Hepatic stellate cell (primary cell): ENCODE data around the gene CLEC4G.

ENCODE experiments used
- DNase-seq: peaks from one replicate; pipeline ENCODE4 v3.0.0; 2011; ENCODE audit warnings: low spot score

Gene CLEC4G

DNA sequence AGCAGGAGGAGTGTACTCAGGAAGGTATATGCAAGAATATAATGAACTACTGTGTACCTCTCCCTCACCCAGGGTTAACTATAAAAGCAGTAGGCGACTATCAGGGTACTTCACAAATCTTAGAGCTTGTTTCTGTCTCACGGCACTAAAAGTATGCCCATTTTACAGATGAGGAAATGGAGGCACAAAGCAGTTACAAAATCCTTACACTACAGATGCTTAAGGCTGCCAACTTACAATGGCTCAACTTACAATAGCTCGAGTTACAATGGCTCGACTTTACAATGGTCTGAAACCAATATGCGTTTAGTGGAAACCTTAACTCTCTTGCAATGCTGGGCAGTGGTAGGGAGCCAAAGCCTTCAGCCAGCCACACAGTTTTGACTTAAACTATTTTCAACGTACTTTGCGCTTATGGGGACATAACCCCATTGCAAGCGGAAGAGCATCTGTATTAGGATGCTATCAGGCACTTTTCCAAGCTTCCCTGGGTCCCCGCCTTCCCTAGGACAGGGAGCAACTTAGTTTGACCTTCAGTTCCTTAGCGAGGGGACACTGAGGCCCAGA lies 34.1 kb downstream of the CLEC4G start:
- no peak for DNase-seq

DNA sequence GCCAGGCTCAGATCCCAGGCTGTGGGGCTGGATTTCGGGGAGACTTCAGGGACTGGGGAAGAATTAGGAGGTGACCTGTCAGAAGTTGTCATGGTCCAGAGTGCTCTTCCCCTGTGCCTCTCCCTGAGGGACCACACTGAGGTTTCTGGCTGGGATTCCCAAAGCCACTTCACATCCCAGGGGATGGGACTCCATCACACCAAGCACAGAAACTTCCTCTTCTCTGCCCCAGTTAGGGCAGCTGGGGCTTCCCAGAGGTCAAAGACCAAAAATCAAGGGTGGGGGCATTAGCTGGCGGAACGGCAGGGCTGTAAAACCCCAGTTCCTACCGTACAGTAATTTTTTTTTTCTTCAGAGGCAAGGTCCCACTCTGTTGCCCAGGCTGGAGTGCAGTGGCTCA lies 37.4 kb downstream of the CLEC4G start:
- DNase-seq: no peak

DNA sequence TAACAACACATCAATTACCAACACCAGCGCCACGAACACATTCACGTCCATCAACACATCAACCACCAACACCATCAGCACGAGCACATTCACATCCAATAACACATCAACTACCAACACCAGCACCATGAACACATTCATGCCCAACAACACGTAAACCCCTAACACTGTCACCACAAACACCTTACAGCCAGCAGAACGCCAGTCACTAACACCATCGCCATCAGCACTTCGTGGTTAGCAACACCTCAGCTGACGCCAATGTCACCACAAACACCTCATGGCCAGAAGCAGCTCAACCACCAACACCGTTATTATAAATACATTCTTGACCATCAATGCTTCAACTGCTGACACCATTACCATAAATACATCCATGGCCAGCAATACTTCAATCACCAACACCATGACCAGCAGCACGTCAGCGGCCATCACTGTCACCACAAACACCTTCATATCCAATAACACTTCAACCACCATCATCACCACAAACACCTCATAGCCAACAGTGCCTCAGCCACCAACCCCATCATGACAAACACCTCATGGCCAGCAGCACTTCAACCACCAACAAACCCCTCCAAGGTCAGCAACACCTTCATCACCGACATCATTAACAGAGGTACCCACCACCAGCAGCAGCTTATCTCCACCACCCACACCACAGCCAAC lies 39.4 kb downstream of the CLEC4G start:
- DNase-seq: no peak

DNA sequence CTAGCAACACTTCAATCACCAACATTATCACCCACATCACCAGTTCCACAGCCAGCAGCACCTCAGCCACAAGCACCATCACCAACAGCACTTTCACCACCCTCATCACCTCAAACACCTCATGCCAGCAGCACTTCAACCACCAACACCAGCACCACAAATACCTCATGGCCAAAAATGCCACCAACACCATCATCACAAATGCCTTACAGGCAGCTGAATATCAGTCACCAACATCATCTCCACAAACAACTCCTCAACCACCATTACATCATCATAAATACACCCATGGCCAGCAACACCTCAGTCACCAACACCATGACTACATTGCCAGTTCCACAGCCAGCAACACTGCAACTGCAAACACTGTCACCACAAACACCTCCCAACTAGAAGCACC lies 40.4 kb downstream of the CLEC4G start:
- DNase-seq: no peak

DNA sequence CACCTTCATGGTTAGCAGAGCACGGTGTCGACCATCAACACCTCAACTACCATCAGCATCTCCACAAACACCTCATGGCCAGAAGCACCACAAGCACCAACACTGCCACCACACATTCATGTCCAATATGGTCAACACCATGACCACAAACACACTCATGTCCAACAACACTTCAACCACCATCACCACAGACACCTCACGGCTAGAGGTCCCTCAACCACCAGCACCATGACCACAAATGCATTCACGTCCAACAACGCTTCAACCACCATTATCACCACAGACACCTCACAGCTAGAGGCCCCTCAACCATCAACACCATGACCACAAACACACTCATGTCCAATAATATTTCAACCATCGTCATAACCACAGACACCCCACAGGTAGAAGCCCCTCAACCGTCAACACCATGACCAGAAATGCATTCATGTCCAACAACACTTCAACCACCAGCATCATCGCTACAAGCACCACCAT lies 41.1 kb downstream of the CLEC4G start:
- DNase-seq: no peak

DNA sequence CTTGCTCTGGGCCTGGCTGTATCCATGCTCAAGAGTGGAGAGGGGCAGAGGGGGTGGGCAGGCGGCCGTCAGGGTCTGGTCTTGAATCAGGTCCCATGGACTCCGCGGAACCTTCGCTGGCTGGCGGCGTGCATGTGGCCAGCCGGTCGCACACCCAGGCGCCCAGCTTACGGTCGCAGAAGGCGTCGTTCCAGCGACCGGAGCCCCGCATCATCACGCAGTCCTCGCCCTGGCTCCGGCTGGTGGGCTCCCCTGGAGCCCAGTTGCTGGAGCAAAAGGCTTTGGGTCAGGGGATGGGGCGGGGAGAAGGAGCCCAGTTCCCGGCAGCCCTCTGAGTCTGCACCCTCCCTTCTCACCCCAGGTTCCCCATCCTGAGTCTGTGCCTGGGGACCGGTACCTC lies 42.7 kb downstream of the CLEC4G start:
- DNase-seq: no peak

DNA sequence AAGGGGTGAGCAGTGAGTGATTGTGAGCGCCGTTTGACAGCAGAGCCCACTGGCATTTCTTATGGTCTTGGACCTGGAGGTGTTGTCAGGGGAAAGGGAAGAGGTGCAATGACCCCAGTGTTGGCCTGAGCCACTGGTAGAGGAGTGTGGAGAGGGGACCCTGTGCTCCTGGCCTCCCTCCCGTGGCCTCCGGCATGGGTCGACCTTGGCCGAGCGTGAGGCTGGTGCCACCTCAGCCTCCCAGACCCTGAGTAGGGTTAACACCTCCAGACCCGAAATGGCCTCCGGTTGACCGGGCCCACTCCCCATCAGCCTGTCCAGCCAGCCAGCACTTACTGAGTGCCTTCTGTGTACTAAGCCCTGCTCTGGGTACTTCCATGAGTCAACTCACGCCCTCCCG lies 44.7 kb downstream of the CLEC4G start:
- DNase-seq: no peak

DNA sequence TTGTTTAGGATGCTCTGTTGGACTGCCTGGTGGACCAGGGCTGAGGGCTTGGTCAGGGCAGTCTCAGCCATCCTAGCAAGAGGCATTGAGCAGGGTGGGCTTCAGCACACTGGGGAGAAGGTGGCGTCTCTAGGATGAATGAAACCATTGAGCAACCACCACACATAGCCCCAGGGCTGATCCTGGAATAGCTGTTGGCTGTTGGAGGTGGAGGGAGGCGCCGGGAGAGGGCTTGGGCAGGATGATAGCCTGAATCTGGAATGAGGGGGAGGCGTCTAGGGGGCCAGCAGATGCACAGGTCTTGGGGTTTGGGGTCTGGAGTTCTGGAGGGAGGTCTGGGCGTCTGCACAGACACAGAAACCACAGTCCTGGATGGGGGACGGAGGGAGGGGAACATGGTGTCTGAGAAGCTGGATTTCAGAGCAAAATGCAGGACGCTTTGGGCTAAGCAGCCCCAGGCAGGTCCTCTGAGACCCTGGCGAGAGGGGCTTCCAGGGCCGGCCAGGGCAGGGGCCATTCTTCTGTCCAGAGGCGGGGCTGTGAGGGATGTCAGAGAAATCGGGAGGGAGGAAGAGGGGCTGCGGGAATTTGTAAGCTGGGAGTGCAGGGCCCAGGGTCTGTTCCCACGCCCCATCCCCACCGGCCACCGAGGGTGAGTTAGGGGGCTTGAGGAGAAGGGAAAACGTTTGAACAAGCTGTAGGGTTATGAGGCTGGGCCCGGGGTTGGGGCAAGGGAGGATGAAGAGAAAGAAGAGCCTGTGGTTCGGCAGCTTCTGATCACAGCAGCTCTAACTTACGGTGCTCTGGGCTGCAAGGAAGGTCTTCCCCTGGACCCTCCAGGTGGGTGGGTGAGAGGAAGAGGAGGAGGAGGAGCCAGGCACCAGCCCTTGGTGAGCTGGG lies 46.1 kb downstream of the CLEC4G start:
- no peak for DNase-seq

DNA sequence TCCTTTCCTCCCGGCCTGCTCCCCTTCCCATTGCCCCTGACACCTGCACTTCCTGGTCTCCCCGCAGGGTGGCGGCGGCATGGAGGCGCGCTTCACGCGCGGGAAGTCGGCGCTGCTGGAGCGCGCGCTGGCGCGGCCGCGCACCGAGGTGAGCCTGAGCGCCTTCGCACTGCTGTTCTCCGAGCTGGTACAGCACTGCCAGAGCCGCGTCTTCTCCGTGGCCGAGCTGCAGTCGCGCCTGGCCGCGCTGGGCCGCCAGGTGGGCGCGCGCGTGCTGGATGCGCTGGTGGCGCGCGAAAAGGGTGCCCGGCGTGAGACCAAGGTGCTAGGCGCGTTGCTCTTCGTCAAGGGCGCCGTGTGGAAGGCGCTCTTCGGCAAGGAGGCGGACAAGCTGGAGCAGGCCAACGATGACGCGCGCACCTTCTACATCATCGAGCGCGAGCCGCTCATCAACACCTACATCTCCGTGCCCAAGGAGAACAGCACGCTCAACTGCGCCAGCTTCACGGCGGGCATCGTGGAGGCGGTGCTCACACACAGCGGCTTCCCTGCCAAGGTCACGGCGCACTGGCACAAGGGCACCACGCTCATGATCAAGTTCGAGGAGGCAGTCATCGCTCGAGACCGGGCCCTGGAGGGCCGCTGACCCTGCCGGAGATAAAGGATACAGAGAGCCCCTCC lies 49.6 kb downstream of the CLEC4G start:
- no peak for DNase-seq

DNA sequence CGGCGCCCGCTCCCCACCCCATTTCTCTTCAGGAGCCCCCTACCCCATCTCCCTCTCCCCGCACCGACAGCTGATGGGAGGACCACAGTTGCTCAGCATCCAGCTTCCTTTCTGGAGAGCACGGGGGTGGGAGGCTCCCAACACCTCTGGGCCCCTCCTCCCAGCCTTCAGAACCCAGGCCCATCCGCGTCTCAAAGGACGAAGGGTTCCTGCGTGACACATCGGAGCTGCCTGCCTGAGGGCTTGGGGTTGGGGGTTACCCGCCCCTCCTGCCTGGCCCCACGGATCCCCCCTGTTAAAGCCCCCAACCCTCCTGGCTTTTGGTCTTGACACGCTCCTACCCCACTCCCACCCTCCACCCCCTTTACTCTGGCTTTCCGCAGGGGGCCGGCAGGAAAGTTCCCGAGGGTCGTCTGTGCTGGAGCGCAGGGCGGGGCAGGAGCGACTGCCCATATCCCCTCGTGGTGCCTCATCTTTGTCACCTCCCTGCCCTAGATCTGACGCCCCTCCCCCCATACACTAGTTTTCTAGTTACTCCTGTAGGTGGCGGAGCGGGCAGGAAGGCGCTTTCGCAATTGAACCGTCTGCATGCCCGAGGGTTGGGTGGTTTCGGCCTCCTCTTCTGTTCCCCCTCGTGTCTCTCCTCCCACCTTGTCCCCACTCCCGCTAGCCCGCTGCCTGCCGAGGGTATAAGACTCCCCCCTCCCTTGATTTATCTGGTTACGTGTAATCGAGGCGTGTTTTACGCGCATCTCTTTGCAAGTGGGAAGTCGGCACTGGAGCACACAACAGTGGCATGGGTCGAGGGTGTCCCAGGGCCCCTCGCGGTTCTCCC lies 50.4 kb downstream of the CLEC4G start:
- DNase-seq: peak; percentile 83

DNA sequence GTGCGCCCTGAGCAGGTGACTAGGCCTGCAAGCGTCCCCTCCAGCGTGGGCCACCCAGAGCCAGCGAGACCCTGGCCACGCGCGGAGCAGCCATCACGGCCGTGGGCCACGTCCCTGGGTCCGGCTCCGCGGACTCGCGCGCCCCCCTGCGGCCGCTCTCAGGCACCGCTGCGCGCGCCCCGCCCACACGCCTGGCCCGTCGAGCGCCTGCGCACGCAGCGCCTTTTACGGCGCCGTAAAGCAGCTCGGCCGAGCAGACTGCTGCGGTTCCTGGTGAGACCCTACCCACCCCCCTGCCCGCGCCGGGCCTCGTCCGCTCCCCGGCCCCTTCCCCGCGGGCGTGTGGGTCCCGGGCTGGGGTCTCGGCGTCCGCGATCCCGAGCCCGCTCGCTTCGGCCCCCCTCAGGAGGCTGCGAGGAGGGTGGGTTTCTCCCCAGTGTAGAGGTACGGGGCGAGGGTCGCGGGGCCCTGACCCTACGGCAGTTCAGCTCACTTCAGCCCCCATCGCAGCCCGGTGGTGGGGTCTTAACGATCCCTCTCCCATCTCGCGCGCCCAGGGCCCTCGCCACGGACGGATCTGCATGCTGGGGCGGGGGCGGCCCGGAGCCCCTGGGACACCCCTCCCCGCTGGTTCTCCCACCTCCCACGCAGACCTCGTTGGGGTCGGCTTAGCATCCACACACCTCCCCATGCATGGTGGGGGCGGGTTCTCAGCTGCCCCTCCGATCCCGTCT lies 51.1 kb downstream of the CLEC4G start, which contains the start of gene TRAPPC5:
TRAPPC5 (plus strand) TSS at position 228 of the 734 bp plus-strand sequence. CDS start 1,421 bp downstream, outside the sequence.
- peak; percentile 94 for DNase-seq

DNA sequence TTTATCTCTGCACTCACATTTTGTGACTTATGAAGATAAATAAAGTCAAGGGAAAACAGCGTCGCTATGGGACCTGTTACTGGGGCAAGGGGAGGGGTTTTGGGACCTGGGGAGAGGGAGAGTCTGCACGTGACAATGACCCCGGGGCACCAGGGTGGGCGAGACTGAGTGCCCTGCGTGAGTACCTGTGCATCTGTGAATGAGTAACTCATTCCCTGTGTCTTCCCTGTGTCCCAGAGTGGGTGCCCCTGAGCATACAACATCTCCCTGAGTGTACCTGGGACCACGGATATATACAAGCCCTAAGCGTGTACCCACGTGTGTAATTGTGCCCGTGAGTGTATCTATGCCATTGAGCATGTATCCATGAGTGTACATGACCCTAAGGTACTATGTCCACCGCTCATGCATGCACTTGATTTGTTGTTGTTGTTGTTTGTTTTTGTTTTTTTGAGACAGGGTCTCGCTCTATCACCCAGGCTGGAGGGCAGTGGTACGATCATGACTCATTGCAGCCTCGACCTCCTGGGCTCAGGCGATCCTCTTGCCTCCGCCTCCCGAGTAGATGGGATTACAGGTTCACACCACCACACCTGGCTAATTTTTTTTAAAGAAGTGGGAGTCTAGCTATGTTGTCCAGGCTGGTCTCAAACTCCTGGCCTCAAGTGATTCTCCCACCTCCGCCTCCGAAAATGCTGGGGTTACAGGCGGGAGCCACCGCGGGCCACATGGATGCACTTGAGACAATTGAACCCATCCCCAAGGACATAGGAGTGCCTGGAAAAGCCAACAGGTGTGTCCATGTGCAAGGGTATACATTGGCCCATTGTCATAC lies 51.9 kb downstream of the CLEC4G start:
- no peak for DNase-seq

DNA sequence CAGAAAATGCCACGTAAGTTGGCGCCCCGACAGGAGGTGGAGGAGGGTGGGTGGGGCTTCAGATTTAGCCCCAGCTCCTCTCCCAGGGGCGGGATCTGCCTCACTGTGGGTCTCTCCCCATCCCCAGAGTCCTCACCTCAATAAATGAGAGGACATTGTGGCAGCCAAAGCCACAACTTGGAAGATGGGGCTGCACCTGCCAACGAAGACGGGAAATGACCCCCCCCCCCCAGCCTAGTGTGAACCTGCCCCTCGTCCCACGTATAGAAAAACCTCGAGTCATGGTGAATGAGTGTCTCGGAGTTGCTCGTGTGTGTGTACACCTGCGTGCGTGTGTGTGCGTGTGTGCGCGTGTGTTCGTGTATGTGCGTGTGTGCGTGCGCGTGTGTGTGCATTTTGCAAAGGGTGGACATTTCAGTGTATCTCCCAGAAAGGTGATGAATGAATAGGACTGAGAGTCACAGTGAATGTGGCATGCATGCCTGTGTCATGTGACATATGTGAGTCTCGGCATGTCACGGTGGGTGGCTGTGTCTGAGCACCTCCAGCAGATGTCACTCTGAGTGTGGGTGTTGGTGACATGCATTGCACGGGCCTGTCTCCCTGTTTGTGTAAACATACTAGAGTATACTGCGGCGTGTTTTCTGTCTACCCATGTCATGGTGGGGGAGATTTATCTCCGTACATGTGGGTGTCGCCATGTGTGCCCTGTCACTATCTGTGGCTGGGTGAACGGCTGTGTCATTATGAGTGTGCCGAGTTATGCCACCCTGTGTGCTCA lies 52.7 kb downstream of the CLEC4G start:
- no peak for DNase-seq
